ENCODE results near the gene ODF4. TPM values are rescaled to one million over a fixed set of nuclear protein-coding genes. Genes with fewer than 3 reads are reported as not detected.

Gene ODF4
- total and polyA plus RNA-seq, 10 of the 15 experiments (the other 5 are each of a cell fraction or from before 2014, with no cell fraction given): not detected

- H3K9ac ChIP-seq (ENCODE audit: control insufficient read depth, insufficient read depth, low read length): no peak overlapping the region
- H3K4me1 ChIP-seq (ENCODE audit: control insufficient read depth, insufficient read depth, low read length): no peaks in the 10 kb centered on the region
- no peaks in the 10 kb centered on the region for H4K20me1 ChIP-seq (ENCODE audit: control insufficient read depth, insufficient read depth)
- intact Hi-C loops (cut with micrococcal nuclease; ENCODE audit: unreplicated experiment) (no loop called here), in situ Hi-C loops (cut with MboI) (no loop called here)
- H3K36me3 ChIP-seq (ENCODE audit: control insufficient read depth in 2 of 2, insufficient read depth in 2 of 2, low read length in 1 of 2): no peaks in the 10 kb centered on the region
- ATAC-seq (peak; percentile 62), DNase-seq (ENCODE audit: low read depth, low spot score) (no peak), FAIRE-seq (no peak)
- ChIA-PET SMC1A (ENCODE audit: uncharacterized antibody, unreplicated experiment) (interaction anchor here (1.2 kb wide), 1 partner anchor 32 kb away, joined by 3 read pairs; no protein-coding TSS in a partner anchor), POLR2A (no interaction called here), RAD21 (ENCODE audit: unreplicated experiment) (no interaction called here), CTCF (interaction anchor here (0.9 kb wide), 1 partner anchor 249 kb away, joined by 4 read pairs; no protein-coding TSS in a partner anchor)
- H3K4me2 ChIP-seq (ENCODE audit: control insufficient read depth, insufficient read depth): peak overlapping the region; percentile 10; the same call in 1 of the 2 replicates
- H3K9me3 ChIP-seq (replicated peaks; ENCODE audit: control insufficient read depth, insufficient read depth, low read length): no peaks in the 10 kb centered on the region
- H3K79me2 ChIP-seq (ENCODE audit: control insufficient read depth, insufficient read depth, low read length): no peaks in the 10 kb centered on the region
- 8% methylated on average over 11 of the region's 11 CpGs for WGBS (ENCODE audit: insufficient coverage, insufficient replicate concordance, low lambda C conversion rate, missing lambda C conversion rate)
- TF ChIP-seq CBX5 (IDR thresholded peaks at IDR 0.05; ENCODE audit: low read depth): no peak
- no peak for TF ChIP-seq SMC3 (IDR thresholded peaks at IDR 0.05; ENCODE audit: borderline replicate concordance, low read length)
- TF ChIP-seq BCLAF1 (IDR thresholded peaks at IDR 0.05): no peak
- TF ChIP-seq CBFB (IDR thresholded peaks at IDR 0.05; ENCODE audit: low read depth): no peak
- H3K27ac ChIP-seq (ENCODE audit: control insufficient read depth, insufficient read depth): no peak overlapping the region
- no peak overlapping the region for H3K4me3 ChIP-seq
- no TSS peak for BruUV-seq (replicated peaks)
- peak overlapping the region; percentile 37 for H2AFZ ChIP-seq (ENCODE audit: control insufficient read depth, low read depth, low read length)
- no peaks in the 10 kb centered on the region; a peak in 1 of 4 replicates for H3K27me3 ChIP-seq (replicated peaks in 1 of 2; ENCODE audit: control insufficient read depth in 2 of 2, insufficient read depth in 2 of 2, low read length in 1 of 2)
Measured at GRCh38 chr17:8337802-8338752, 1.6 kb upstream of the ODF4 start.
